DOHH2 (cell line): Measurements from ENCODE around the gene SLC19A2.

ENCODE experiments used
- H3F3A ChIP-seq: fragments of 200-600 bp; sonication (generic), shearing (Covaris generic); 2 replicates; pipeline ENCODE4 v1.6.0; 2016; ENCODE audit warnings: antibody characterized with exemption, mild to moderate bottlenecking; ENCODE audit not compliant: control insufficient read depth, insufficient read depth
- H3K27ac ChIP-seq: fragments of 200-600 bp; sonication (generic); 2 replicates; pipeline ENCODE4 v1.5.1; 2014; ENCODE audit warnings: low read depth, mild to moderate bottlenecking, low read length, moderate library complexity
- H3K27me3 ChIP-seq: fragments of 200-600 bp; sonication (generic); 2 replicates; pipeline ENCODE4 v1.6.1; 2014; ENCODE audit warnings: mild to moderate bottlenecking, low read length, mixed read lengths; ENCODE audit not compliant: control insufficient read depth
- H3K36me3 ChIP-seq: fragments of 200-600 bp; sonication (generic); 2 replicates; pipeline ENCODE4 v1.6.1; 2014; ENCODE audit warnings: mild to moderate bottlenecking, low read length, moderate library complexity, mixed read lengths; ENCODE audit not compliant: control insufficient read depth
- H3K4me1 ChIP-seq: fragments of 200-600 bp; sonication (generic); 2 replicates; pipeline ENCODE4 v1.6.1; 2014; ENCODE audit warnings: mild to moderate bottlenecking, low read length, mixed read lengths; ENCODE audit not compliant: control insufficient read depth
- H3K4me2 ChIP-seq: fragments of 200-600 bp; sonication (generic); 2 replicates; pipeline ENCODE4 v1.6.0; 2014; ENCODE audit warnings: mild to moderate bottlenecking, low read length, moderate library complexity
- H3K4me3 ChIP-seq: fragments of 200-600 bp; sonication (generic); 2 replicates; pipeline ENCODE4 v1.5.1; 2014; ENCODE audit warnings: mild to moderate bottlenecking, low read length, mixed read lengths
- H3K79me2 ChIP-seq: fragments of 200-600 bp; sonication (generic); 2 replicates; pipeline ENCODE4 v1.6.1; 2014; ENCODE audit warnings: mild to moderate bottlenecking, low read length, mixed read lengths; ENCODE audit not compliant: control insufficient read depth
- H3K9me2 ChIP-seq: fragments of 200-600 bp; sonication (generic); replicated peaks from 2 replicates; pipeline ENCODE4 v1.6.1; 2014; ENCODE audit warnings: mild to moderate bottlenecking, low read length, mixed read lengths; ENCODE audit not compliant: control insufficient read depth
- H3K9me3 ChIP-seq: fragments of 200-600 bp; sonication (generic); 2 replicates; pipeline ENCODE4 v1.6.1; 2014; ENCODE audit warnings: antibody characterized with exemption, low read length, mixed read lengths; ENCODE audit not compliant: control insufficient read depth, insufficient read depth
- H4K20me1 ChIP-seq: fragments of 200-600 bp; sonication (generic); 2 replicates; pipeline ENCODE4 v1.6.0; 2014; ENCODE audit warnings: low read depth, mild to moderate bottlenecking, antibody characterized with exemption, low read length, moderate library complexity; ENCODE audit not compliant: control insufficient read depth, insufficient read depth
- EZH2phosphoT487 ChIP-seq: fragments of 200-600 bp; sonication (generic); IDR thresholded peaks from 2 replicates; pipeline ENCODE4 v1.6.1; 2017; ENCODE audit warnings: borderline replicate concordance, mild to moderate bottlenecking, antibody characterized with exemption, low read length, moderate library complexity, mixed read lengths
- TF ChIP-seq, protein P1 (sequence below): fragments of 200-600 bp; sonication (generic); IDR thresholded peaks from one replicate; pipeline ENCODE4 v1.5.1; 2014; ENCODE audit warnings: antibody characterized with exemption, mild to moderate bottlenecking, low read depth, low read length; ENCODE audit not compliant: poor library complexity, severe bottlenecking

The SLC19A2 gene

DNA sequence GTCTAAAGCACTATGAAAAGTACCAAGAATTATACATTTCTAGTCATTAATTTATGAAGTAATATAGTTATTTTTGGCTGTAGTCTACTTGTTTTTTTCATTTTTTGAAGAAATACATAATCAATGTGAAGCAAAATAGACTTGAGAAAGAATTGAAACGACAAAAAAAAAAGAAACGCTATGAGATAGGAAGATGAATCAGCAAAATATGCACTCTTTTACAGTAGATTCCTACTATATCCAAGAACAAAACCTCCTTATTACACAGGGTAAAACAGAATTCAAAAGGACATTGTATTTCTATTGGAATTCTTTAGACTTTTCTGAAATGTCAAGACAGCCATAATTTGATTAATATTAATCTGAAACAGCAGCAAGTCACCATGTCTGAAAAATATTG, 32.8 kb downstream of the SLC19A2 start:
- Histone ChIP-seq H3K79me2 (no peaks in the 10 kb centered on the region), H3K27me3 (no peaks in the 10 kb centered on the region), H3K27ac (no peak overlapping the region), H3K9me2 (no peaks in the 10 kb centered on the region), H3K36me3 (no peaks in the 10 kb centered on the region), H4K20me1 (no peaks in the 10 kb centered on the region), H3K9me3 (no peaks in the 10 kb centered on the region), H3K4me2 (no peak overlapping the region), H3F3A (no peaks in the 10 kb centered on the region), H3K4me3 (no peak overlapping the region), H3K4me1 (no peaks in the 10 kb centered on the region)
- TF ChIP-seq, protein P1, sequence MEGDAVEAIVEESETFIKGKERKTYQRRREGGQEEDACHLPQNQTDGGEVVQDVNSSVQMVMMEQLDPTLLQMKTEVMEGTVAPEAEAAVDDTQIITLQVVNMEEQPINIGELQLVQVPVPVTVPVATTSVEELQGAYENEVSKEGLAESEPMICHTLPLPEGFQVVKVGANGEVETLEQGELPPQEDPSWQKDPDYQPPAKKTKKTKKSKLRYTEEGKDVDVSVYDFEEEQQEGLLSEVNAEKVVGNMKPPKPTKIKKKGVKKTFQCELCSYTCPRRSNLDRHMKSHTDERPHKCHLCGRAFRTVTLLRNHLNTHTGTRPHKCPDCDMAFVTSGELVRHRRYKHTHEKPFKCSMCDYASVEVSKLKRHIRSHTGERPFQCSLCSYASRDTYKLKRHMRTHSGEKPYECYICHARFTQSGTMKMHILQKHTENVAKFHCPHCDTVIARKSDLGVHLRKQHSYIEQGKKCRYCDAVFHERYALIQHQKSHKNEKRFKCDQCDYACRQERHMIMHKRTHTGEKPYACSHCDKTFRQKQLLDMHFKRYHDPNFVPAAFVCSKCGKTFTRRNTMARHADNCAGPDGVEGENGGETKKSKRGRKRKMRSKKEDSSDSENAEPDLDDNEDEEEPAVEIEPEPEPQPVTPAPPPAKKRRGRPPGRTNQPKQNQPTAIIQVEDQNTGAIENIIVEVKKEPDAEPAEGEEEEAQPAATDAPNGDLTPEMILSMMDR: no peak
- TF ChIP-seq EZH2phosphoT487: no peak

DNA sequence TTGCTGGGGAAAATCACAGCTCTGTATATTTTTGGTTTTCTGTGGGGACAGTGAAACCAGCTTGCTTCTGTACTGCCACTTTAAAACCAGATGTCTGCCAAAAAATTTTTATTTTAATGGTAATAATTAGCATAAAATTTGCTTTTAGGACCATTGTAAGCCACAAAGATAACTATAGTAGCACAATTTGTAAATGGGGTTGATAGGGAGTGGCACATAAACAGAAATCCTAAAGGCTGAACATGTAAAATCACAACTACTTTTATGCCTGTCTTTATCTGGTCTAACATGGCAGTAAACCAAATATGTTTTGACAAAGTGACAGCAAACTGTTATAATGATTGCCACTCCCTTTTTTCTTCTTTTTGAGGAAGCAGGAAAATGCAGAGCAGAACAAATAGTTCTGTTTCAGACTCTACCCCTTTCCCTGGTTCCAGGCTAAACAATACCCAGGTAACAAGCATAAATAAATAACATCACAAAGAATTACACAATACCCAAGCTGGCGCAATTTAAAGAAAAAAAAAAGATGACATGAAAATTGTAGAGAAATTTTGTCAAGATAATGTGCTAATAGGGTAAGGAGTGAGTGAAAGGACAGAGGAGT, 34.4 kb downstream of the SLC19A2 start:
- Histone ChIP-seq H3K79me2 (no peaks in the 10 kb centered on the region), H3K4me1 (no peaks in the 10 kb centered on the region), H4K20me1 (no peaks in the 10 kb centered on the region), H3K9me2 (no peaks in the 10 kb centered on the region), H3K4me3 (no peak overlapping the region), H3F3A (no peaks in the 10 kb centered on the region), H3K27ac (no peak overlapping the region), H3K27me3 (no peaks in the 10 kb centered on the region), H3K36me3 (no peaks in the 10 kb centered on the region), H3K4me2 (no peak overlapping the region), H3K9me3 (no peaks in the 10 kb centered on the region)
- TF ChIP-seq, protein P1: no peak
- no peak for TF ChIP-seq EZH2phosphoT487

DNA sequence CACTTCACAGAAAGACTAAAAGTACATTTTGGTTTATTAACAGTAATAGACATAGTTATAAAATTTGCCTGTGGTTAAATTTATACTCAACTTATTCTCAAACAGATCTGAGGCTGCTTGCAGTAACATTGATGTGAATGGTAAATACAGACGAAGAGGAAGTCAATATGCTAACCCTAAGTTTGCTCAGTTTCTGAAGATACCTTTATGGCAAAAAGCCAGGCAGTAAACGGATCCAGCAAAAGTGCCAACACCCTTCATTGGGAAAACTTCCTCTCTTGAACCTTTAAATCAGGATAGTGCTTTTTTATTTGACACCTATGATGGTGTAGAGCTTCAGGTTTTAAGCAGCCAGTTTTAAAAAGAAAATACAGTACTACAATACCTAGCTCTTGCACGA, 41.8 kb downstream of the SLC19A2 start:
- Histone ChIP-seq H3K4me2 (no peak overlapping the region), H3K27ac (no peak overlapping the region), H3F3A (no peaks in the 10 kb centered on the region), H3K27me3 (peaks cover 4% of the 10 kb centered on the region; the same call in 1 of the 2 replicates), H3K9me3 (no peaks in the 10 kb centered on the region), H3K36me3 (no peaks in the 10 kb centered on the region), H3K9me2 (no peaks in the 10 kb centered on the region), H4K20me1 (no peaks in the 10 kb centered on the region), H3K79me2 (no peaks in the 10 kb centered on the region), H3K4me1 (no peaks in the 10 kb centered on the region), H3K4me3 (no peak overlapping the region)
- TF ChIP-seq EZH2phosphoT487: no peak
- TF ChIP-seq, protein P1: no peak
